ENCODE data around the gene ZNF35. TPM values are rescaled to one million over a fixed set of nuclear protein-coding genes. Genes with fewer than 3 reads are reported as not detected.
"Not testable (repeated sequence)": the region's sequence is repeated elsewhere in the genome, so short reads cannot be mapped to it uniquely, and the experiment has no call there.

The ZNF35 gene
- 5.7 and 7.5 TPM in 2 replicates for total RNA-seq (2014; rRNA removed; shearing (Covaris generic); ENCODE audit: low replicate concordance)

GRCh38 chr3:44648564-44649229, at the start of gene ZNF35:
Gene ZNF35, plus strand, starts transcription at chr3:44648732. Its CDS starts 2,336 bp downstream, at chr3:44651068.
- peak; percentile 68 for DNase-seq (ENCODE audit: low read depth)
- in situ Hi-C loops (cut with HindIII; ENCODE audit: low pct_unique_long_range_greater_than_20kb, low sequenced_read_pairs) = no loop called here

DNA sequence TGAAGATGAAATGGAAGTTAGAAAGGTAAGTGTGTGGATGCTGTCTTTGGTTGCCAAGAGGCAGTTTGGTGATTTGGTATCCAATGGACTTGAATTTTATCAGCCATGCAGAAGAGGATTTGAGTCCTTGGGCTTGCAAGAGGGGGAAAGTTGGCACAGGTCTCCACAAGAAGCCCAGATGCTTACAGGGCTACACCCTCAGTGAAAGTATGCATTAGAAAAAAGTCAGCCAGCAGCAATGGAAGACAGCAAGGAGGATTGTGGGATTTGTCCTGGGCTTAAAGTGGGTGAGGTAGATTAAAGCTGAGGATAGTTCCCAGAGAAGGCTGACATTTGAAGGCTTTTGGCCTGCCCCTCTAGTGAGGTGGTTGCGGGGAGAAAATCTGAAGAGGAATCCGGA, 46.8 kb upstream of the ZNF35 start:
- in situ Hi-C loops (cut with HindIII; ENCODE audit: low pct_unique_long_range_greater_than_20kb, low sequenced_read_pairs) = no loop called here
- DNase-seq (ENCODE audit: low read depth) = no peak

DNA sequence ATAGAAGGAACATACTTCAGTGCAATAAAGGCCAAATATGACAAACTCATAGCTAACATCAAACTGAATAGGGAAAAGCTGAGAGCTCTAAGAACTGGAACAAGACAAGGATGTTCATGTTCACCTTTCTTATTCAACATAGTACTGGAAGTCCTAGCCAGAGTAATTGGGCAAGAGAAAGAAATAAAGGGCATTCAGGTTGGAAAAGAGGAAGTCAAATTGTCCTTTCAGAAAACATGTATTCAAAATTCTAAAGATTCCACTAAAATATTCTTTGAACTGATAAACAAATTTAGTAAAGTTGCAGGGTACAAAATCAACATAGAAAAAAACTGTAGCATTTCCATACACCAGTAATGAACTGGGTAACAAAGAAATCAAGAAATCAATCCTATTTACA, 35.9 kb upstream of the ZNF35 start:
- no peak for DNase-seq (ENCODE audit: low read depth)
- in situ Hi-C loops (cut with HindIII; ENCODE audit: low pct_unique_long_range_greater_than_20kb, low sequenced_read_pairs) = no loop called here

- peak; percentile 73 for DNase-seq (ENCODE audit: low read depth)
- in situ Hi-C loops (cut with HindIII; ENCODE audit: low pct_unique_long_range_greater_than_20kb, low sequenced_read_pairs) = no loop called here
Observed at GRCh38 chr3:44624749-44625480, 23.6 kb upstream of the ZNF35 start, which contains the start of gene ZNF197. Gene ZNF197, plus strand, starts transcription at chr3:44625036. Its CDS starts 4,119 bp downstream, at chr3:44629155.

- DNase-seq (ENCODE audit: low read depth) = no peak
- in situ Hi-C loops (cut with HindIII; ENCODE audit: low pct_unique_long_range_greater_than_20kb, low sequenced_read_pairs) = no loop called here
Observed at GRCh38 chr3:44628716-44629115, 19.8 kb upstream of the ZNF35 start.

DNA sequence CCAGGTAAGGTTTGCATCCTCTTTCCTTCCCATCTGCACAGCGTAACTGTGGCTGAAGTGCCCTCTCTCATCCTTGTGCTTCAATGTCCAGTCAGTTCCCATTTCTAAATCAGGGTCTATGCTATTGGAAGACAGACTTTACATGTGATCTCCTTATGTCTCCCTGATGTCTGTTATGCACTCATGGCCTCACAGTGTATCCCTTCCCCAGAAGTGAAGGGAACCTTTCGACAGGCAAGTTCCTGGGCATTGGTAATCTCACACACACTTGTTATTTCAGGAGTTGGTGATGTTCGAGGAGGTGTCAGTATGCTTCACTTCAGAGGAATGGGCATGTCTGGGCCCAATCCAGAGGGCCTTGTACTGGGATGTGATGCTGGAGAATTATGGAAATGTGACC, 16.3 kb upstream of the ZNF35 start:
- in situ Hi-C loops (cut with HindIII; ENCODE audit: low pct_unique_long_range_greater_than_20kb, low sequenced_read_pairs) = no loop called here
- no peak for DNase-seq (ENCODE audit: low read depth)

DNA sequence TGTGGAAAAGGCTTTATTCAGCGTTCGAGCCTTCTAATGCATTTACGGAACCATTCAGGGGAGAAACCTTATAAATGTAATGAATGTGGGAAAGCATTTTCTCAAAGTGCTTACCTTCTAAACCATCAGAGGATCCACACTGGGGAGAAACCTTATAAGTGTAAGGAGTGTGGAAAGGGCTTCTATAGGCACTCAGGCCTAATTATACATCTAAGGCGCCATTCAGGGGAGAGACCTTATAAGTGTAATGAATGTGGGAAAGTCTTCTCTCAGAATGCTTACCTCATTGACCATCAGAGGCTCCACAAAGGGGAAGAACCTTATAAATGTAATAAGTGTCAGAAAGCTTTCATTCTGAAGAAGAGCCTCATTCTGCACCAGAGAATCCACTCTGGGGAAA, 6.2 kb upstream of the ZNF35 start:
- in situ Hi-C loops (cut with HindIII; ENCODE audit: low pct_unique_long_range_greater_than_20kb, low sequenced_read_pairs) = no loop called here
- no peak for DNase-seq (ENCODE audit: low read depth)

DNA sequence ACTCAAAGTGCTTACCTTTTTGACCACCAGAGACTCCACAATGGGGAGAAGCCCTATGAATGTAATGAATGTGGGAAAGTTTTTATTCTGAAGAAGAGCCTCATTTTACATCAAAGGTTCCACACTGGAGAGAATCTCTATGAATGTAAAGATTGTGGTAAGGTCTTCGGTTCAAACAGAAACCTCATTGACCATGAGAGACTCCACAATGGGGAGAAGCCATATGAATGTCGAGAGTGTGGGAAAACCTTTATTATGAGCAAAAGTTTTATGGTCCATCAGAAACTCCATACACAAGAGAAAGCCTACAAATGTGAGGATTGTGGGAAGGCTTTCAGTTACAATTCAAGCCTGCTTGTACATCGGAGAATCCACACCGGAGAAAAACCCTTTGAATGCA, 5.5 kb upstream of the ZNF35 start:
- in situ Hi-C loops (cut with HindIII; ENCODE audit: low pct_unique_long_range_greater_than_20kb, low sequenced_read_pairs) = no loop called here
- no peak for DNase-seq (ENCODE audit: low read depth)

DNA sequence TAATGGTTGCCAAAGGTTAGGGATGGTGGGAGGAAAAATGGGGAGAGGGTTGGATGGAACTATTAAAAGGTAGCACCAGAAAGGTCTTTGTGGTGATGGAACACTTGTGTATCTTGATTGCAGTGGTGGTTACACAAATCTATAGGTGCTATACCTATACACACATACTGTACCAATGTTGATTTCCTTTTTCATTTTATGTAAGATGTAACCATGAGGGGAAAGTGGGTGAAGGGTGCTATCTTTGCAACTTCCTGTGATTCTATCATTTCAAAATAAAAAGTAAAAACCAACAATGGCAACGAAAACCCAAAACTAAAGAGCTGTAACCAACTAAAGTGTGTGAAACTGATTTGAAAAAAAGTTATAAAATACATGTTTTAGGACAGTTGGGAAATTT, 761 bp upstream of the ZNF35 start:
- DNase-seq (ENCODE audit: low read depth) = no peak
- in situ Hi-C loops (cut with HindIII; ENCODE audit: low pct_unique_long_range_greater_than_20kb, low sequenced_read_pairs) = no loop called here

DNA sequence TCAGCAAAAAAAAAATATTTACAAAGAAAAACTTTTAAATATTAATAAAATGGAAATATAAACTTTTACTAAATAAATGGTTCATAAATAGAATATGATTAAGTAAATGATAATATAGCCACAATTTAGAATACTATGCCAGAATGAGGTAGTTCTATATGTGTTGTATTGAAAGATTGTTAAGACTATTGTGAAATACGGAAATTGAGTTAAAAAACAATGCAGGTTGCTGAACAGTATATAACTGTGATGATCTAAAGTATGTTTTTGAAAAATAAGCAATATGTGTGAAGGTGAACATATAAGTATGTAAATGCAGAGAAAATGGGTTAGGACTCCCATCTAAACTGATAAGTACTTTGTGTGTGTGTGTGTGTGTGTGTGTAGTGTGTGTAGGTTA, 1.2 kb downstream of the ZNF35 start:
- no peak for DNase-seq (ENCODE audit: low read depth)
- in situ Hi-C loops (cut with HindIII; ENCODE audit: low pct_unique_long_range_greater_than_20kb, low sequenced_read_pairs) = no loop called here

DNA sequence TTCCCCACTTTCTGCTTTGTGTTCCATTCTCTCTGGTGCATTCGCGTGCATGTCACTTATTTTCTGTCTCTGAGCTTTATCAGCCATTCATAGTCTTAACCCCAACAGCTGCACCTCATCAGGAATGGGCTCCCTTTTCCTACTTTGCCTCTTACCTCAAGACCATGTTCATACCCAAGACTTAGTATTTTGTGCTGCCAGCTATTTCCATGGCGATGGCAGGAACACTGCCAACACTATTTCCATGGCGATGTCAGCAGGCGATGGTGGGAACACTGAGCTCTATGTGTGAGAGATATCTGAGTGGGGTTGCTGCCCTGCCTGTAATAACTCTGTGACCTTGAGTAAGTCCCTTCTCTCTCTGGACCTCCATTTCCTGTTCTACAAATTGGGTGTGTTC, 5.5 kb downstream of the ZNF35 start:
- DNase-seq (ENCODE audit: low read depth) = no peak
- in situ Hi-C loops (cut with HindIII; ENCODE audit: low pct_unique_long_range_greater_than_20kb, low sequenced_read_pairs) = no loop called here

GRCh38 chr3:44659015-44659414, 10.5 kb downstream of the ZNF35 start:
- in situ Hi-C loops (cut with HindIII; ENCODE audit: low pct_unique_long_range_greater_than_20kb, low sequenced_read_pairs) = no loop called here
- no peak for DNase-seq (ENCODE audit: low read depth)

DNA sequence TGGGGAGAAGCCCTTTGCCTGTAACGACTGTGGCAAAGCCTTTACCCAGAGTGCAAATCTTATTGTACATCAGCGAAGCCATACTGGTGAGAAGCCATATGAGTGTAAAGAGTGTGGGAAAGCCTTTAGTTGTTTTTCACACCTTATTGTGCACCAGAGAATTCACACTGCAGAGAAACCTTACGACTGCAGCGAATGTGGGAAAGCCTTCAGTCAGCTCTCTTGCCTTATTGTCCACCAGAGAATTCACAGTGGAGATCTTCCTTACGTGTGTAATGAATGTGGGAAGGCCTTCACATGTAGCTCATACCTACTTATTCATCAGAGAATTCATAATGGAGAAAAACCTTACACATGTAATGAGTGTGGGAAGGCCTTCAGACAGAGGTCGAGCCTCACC, 10.9 kb downstream of the ZNF35 start:
- in situ Hi-C loops (cut with HindIII; ENCODE audit: low pct_unique_long_range_greater_than_20kb, low sequenced_read_pairs) = no loop called here
- DNase-seq (ENCODE audit: low read depth) = no peak

GRCh38 chr3:44661189-44661588, 12.7 kb downstream of the ZNF35 start:
- no peak for DNase-seq (ENCODE audit: low read depth)

DNA sequence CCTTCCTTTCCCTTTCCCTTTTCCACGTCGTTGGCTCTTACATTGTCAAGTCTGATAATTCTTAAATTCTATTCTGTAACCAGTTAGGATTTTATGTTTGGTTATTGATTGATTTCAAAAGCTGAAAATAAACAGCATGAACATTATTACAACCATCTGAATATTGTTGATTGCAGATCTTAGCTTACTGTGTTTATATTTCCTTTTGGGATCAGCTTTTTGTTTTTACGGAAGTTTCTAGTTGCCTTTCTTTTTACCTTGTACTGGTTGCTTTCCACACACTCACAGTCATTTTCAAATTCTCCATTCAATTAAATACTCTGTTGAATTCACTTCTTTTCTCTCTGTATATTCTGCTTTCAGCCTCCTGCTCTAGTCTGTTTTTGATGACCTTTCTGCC, 16.6 kb downstream of the ZNF35 start:
- in situ Hi-C loops (cut with HindIII; ENCODE audit: low pct_unique_long_range_greater_than_20kb, low sequenced_read_pairs) = no loop called here
- DNase-seq (ENCODE audit: low read depth) = no peak

More at GRCh38 chr3:44661189-44661588, 12.7 kb downstream of the ZNF35 start:
- in situ Hi-C loops (cut with HindIII; ENCODE audit: low pct_unique_long_range_greater_than_20kb, low sequenced_read_pairs) = no loop called here

DNA sequence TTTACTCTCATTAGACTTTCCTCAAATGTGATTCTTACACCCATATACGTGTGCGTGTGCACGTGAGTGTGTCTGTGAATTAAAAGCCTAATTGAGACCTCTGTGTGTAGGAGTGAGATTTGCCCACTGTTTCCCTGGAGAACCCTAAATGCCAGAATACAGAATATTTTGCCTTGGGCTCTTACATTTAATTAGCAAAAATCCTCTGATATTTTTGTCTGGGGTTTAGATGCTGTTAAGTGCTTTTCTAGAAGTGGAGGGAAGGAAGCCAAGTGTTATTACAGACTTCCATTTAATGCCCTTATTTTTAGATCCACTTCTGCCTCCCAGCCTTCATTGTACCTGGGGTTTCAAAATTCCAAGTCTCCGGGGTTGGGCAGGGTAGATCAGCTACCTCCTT, 17.8 kb downstream of the ZNF35 start:
- in situ Hi-C loops (cut with HindIII; ENCODE audit: low pct_unique_long_range_greater_than_20kb, low sequenced_read_pairs) = no loop called here
- no peak for DNase-seq (ENCODE audit: low read depth)

- in situ Hi-C loops (cut with HindIII; ENCODE audit: low pct_unique_long_range_greater_than_20kb, low sequenced_read_pairs) = no loop called here
- DNase-seq (ENCODE audit: low read depth) = no peak
Observed at GRCh38 chr3:44669760-44670159, 21.2 kb downstream of the ZNF35 start.

DNA sequence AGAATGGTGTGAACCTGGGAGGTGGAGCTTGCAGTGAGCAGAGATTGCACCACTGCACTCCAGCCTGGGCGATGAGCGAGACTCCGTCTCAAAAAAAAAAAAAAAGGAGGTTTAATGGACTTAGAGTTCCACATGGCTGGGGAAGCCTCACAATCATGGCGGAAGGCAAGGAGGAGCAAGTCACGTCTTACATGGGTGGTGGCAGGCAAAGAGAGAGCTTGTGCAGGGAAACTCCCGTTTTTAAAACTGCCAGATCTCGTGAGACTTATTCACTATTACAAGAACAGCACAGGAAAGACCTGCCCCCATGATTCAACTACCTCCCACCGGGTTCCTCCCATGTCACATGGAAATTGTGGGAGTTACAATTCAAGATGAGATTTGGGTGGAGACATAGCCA, 24.9 kb downstream of the ZNF35 start:
- in situ Hi-C loops (cut with HindIII; ENCODE audit: low pct_unique_long_range_greater_than_20kb, low sequenced_read_pairs); DNase-seq (ENCODE audit: low read depth): not testable (repeated sequence)

- in situ Hi-C loops (cut with HindIII; ENCODE audit: low pct_unique_long_range_greater_than_20kb, low sequenced_read_pairs) = no loop called here
Observed at GRCh38 chr3:44674211-44674610, 25.7 kb downstream of the ZNF35 start.

More at GRCh38 chr3:44674211-44674610, 25.7 kb downstream of the ZNF35 start:
- DNase-seq (ENCODE audit: low read depth) = no peak

Measured in Caki2 (cell line).